ENCODE results near the gene STK16.

- TF ChIP-seq CTCF (IDR thresholded peaks at IDR 0.05; ENCODE audit: poor library complexity) (no peak), EZH2 (IDR thresholded peaks at IDR 0.05; ENCODE audit: borderline replicate concordance) (no peak), EZH2phosphoT487 (IDR thresholded peaks at IDR 0.05; ENCODE audit: low read depth, severe bottlenecking, unreplicated experiment) (no peak)
Observed at GRCh38 chr2:219205165-219205538, 40.1 kb upstream of the STK16 start.

Measured in hepatocyte (in vitro differentiated cells).